ENCODE data around the gene GRIK3. TPM values are rescaled to one million over a fixed set of nuclear protein-coding genes. Genes with fewer than 3 reads are reported as not detected.

GRIK3 gene
- total and polyA plus RNA-seq, 4 donors: 0.03 to 0.08 (median 0.05) TPM; not detected in 1

GRCh38 chr1:36951761-36952160 lies 82.6 kb downstream of the GRIK3 start:
- Histone ChIP-seq H3K36me3 (ENCODE audit: control insufficient read depth in 4 of 4, insufficient read depth in 3 of 4, low read depth in 1 of 4, low read length in 3 of 4) (no peaks in the 10 kb centered on the region), H3K9me3 (ENCODE audit: control insufficient read depth in 4 of 4, low read length in 3 of 4) (no peaks in the 10 kb centered on the region), H3K27ac (ENCODE audit: low read depth in 1 of 2, low read length in 2 of 2) (no peak overlapping the region), H3K4me3 (ENCODE audit: low read depth in 1 of 3, low read length in 3 of 3) (no peak overlapping the region), H3K27me3 (ENCODE audit: control insufficient read depth in 4 of 4, insufficient read depth in 4 of 4, low read length in 3 of 4) (peaks cover 0 to 6% (median 0%) of the 10 kb centered on the region in 4 donors), H3K9ac (ENCODE audit: low read depth in 1 of 2, low read length in 2 of 2) (no peak overlapping the region), H3K4me1 (ENCODE audit: control insufficient read depth in 4 of 4, insufficient read depth in 4 of 4, low read length in 3 of 4) (no peaks in the 10 kb centered on the region)
- no peak for TF ChIP-seq FOXA1 (IDR thresholded peaks at IDR 0.05)
- TF ChIP-seq NR2F2 (IDR thresholded peaks at IDR 0.05): no peak
- no peak for TF ChIP-seq HNF4A (conservative IDR thresholded peaks at IDR 0.05)
- no peak for TF ChIP-seq RAD21 (IDR thresholded peaks at IDR 0.05)
- TF ChIP-seq HNF4G (IDR thresholded peaks at IDR 0.05): no peak
- no peak for TF ChIP-seq FOXA2 (IDR thresholded peaks at IDR 0.05)
- TF ChIP-seq YY1 (IDR thresholded peaks at IDR 0.05): no peak
- TF ChIP-seq GABPA (IDR thresholded peaks at IDR 0.05 in 1 of 2, conservative IDR thresholded peaks at IDR 0.05 in 1 of 2): no peak
- TF ChIP-seq MAX (IDR thresholded peaks at IDR 0.05): no peak
- no peak for TF ChIP-seq TAF1 (conservative IDR thresholded peaks at IDR 0.05)
- no peak for TF ChIP-seq ZBTB33 (IDR thresholded peaks at IDR 0.05)
- TF ChIP-seq RXRA (IDR thresholded peaks at IDR 0.05): no peak
- no peak for TF ChIP-seq CTCF (IDR thresholded peaks at IDR 0.05; ENCODE audit: low read depth, low read length, missing input control)
- TF ChIP-seq SP1 (IDR thresholded peaks at IDR 0.05): no peak
- DNase-seq (ENCODE audit: low spot score): no peak
- WGBS: 81% methylated on average over 5 of the region's 5 CpGs

- Histone ChIP-seq H3K9me3 (ENCODE audit: control insufficient read depth in 4 of 4, low read length in 3 of 4) (no peaks in the 10 kb centered on the region), H3K36me3 (ENCODE audit: control insufficient read depth in 4 of 4, insufficient read depth in 3 of 4, low read depth in 1 of 4, low read length in 3 of 4) (no peaks in the 10 kb centered on the region), H3K9ac (ENCODE audit: low read depth in 1 of 2, low read length in 2 of 2) (no peak overlapping the region), H3K4me1 (ENCODE audit: control insufficient read depth in 4 of 4, insufficient read depth in 4 of 4, low read length in 3 of 4) (no peaks in the 10 kb centered on the region), H3K27ac (ENCODE audit: low read depth in 1 of 2, low read length in 2 of 2) (no peak overlapping the region), H3K4me3 (ENCODE audit: low read depth in 1 of 3, low read length in 3 of 3) (no peak overlapping the region), H3K27me3 (ENCODE audit: control insufficient read depth in 4 of 4, insufficient read depth in 4 of 4, low read length in 3 of 4) (peaks cover 0 to 6% (median 0%) of the 10 kb centered on the region in 4 donors)
- WGBS: 64% methylated on average over 7 of the region's 7 CpGs
- no peak for DNase-seq (ENCODE audit: low spot score)
- TF ChIP-seq EGR1 (IDR thresholded peaks at IDR 0.05; ENCODE audit: low read depth in 2 of 2) (no peak), JUND (IDR thresholded peaks at IDR 0.05) (no peak), ZBTB33 (IDR thresholded peaks at IDR 0.05) (no peak), FOXA1 (IDR thresholded peaks at IDR 0.05) (no peak), RAD21 (IDR thresholded peaks at IDR 0.05) (no peak), HNF4G (IDR thresholded peaks at IDR 0.05) (no peak), FOXA2 (IDR thresholded peaks at IDR 0.05) (no peak), MAX (IDR thresholded peaks at IDR 0.05) (no peak), GABPA (IDR thresholded peaks at IDR 0.05 in 1 of 2, conservative IDR thresholded peaks at IDR 0.05 in 1 of 2) (no peak), REST (IDR thresholded peaks at IDR 0.05) (no peak), SP1 (IDR thresholded peaks at IDR 0.05) (no peak)
These were observed 83.0 kb downstream of the GRIK3 start for GRCh38 chr1:36951292-36951750.

All from liver (tissue), 9 donors.